ENCODE data around the gene BUD31. TPM values are rescaled to one million over a fixed set of nuclear protein-coding genes. Genes with fewer than 3 reads are reported as not detected.

BUD31 gene
- total and polyA plus RNA-seq, 10 of the 15 experiments (the other 5 are each of a cell fraction or from before 2014, with no cell fraction given), result 74.2 to 317 (median 130) TPM

GRCh38 chr7:99375070-99375807 is 33.5 kb upstream of the BUD31 start (continued):
- TF ChIP-seq PKNOX1 (IDR thresholded peaks at IDR 0.05) (no peak), CBFB (IDR thresholded peaks at IDR 0.05; ENCODE audit: low read depth) (0 out of 2 replicates have a peak, but pooled peaks have one; percentile 27), NR2F1 (conservative IDR thresholded peaks at IDR 0.05) (0 out of 2 replicates have a peak, but pooled peaks have one; percentile 19), IKZF1 (conservative IDR thresholded peaks at IDR 0.05) (peak; percentile 70), TARDBP (IDR thresholded peaks at IDR 0.05; ENCODE audit: borderline replicate concordance) (peak; percentile 66; the same call in 1 of the 2 replicates), PAX5 (IDR thresholded peaks at IDR 0.05; ENCODE audit: borderline replicate concordance, low read depth, low read length) (no peak), NRF1 (conservative IDR thresholded peaks at IDR 0.05; ENCODE audit: low read depth, low read length) (no peak), EP300 (IDR thresholded peaks at IDR 0.05; ENCODE audit: borderline replicate concordance in 1 of 2, control insufficient read depth in 1 of 2, low read depth in 2 of 2, low read length in 2 of 2) (no peak), KLF5 (IDR thresholded peaks at IDR 0.05; ENCODE audit: partially characterized antibody) (no peak), BACH1 (IDR thresholded peaks at IDR 0.05; ENCODE audit: borderline replicate concordance) (peak; percentile 81), EZH2 (IDR thresholded peaks at IDR 0.05; ENCODE audit: borderline replicate concordance, control insufficient read depth, low read depth, low read length) (no peak), MAX (IDR thresholded peaks at IDR 0.05; ENCODE audit: low read depth, low read length) (no peak), JUNB (IDR thresholded peaks at IDR 0.05) (no peak), POLR2A (IDR thresholded peaks at IDR 0.05; ENCODE audit: low read depth, low read length) (peak; percentile 72), CTCF (IDR thresholded peaks at IDR 0.05 in 2 of 3, conservative IDR thresholded peaks at IDR 0.05 in 1 of 3; ENCODE audit: control insufficient read depth in 2 of 3, extremely low read depth in 1 of 3, insufficient read depth in 1 of 3, low read depth in 3 of 3, low read length in 3 of 3) (no peak), SMARCA5 (IDR thresholded peaks at IDR 0.05) (peak; percentile 83; the same call in 1 of the 2 replicates), RAD51 (IDR thresholded peaks at IDR 0.05) (no peak), ZNF384 (IDR thresholded peaks at IDR 0.05; ENCODE audit: borderline replicate concordance, low read depth, low read length) (no peak), SUPT20H (IDR thresholded peaks at IDR 0.05; ENCODE audit: borderline replicate concordance, control insufficient read depth, low read depth, low read length) (no peak), NKRF (conservative IDR thresholded peaks at IDR 0.05) (peak; percentile 75)
